ENCODE results near the gene LRRK1.

LRRK1 gene

DNA sequence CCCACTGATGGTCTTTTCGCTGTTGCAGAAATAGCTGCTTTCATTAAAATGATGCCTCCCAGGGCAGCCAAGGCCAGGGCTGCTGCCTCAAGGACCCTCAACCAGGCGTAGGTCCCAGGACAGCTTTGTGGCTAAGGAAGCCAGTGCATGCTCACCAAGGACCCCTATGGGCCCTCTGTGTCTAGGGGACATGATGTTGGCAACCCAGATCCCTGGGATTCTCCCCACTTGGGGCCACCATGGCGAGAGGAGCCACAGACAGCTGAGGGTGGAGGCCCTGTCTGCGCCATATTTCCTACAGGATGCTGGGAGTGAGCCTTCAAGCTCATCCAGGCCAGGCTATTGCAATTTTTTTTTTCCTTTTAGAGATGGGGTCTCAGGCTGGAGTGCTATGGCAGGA, 195.5 kb downstream of the LRRK1 start:
- Histone ChIP-seq H4K20me1 (ENCODE audit: insufficient read depth, low read length) (no peaks in the 10 kb centered on the region), H3K36me3 (ENCODE audit: insufficient read depth, low read length) (no peaks in the 10 kb centered on the region), H3K27ac (ENCODE audit: low read depth, low read length, poor library complexity, severe bottlenecking) (no peak overlapping the region), H3K4me3 (ENCODE audit: low read depth, low read length, poor library complexity, severe bottlenecking) (no peak overlapping the region), H3K9ac (ENCODE audit: low read length) (no peak overlapping the region), H3K79me2 (ENCODE audit: insufficient read depth, low read length) (no peaks in the 10 kb centered on the region), H3F3A (ENCODE audit: insufficient read depth, low read length) (no peaks in the 10 kb centered on the region), H3K9me3 (ENCODE audit: low read length) (no peaks in the 10 kb centered on the region), H3K4me1 (ENCODE audit: insufficient read depth, low read length, severe bottlenecking) (no peaks in the 10 kb centered on the region), H3K27me3 (ENCODE audit: insufficient read depth, low read length) (peaks cover 8% of the 10 kb centered on the region; the same call in 1 of the 2 replicates), H3K9me2 (ENCODE audit: low read depth, low read length) (no peaks in the 10 kb centered on the region), H2AFZ (ENCODE audit: low read length) (no peak overlapping the region), H3K4me2 (ENCODE audit: low read length) (no peak overlapping the region)
- no peak for TF ChIP-seq EZH2 (IDR thresholded peaks at IDR 0.05; ENCODE audit: borderline replicate concordance, low read length)
- TF ChIP-seq, protein P1, sequence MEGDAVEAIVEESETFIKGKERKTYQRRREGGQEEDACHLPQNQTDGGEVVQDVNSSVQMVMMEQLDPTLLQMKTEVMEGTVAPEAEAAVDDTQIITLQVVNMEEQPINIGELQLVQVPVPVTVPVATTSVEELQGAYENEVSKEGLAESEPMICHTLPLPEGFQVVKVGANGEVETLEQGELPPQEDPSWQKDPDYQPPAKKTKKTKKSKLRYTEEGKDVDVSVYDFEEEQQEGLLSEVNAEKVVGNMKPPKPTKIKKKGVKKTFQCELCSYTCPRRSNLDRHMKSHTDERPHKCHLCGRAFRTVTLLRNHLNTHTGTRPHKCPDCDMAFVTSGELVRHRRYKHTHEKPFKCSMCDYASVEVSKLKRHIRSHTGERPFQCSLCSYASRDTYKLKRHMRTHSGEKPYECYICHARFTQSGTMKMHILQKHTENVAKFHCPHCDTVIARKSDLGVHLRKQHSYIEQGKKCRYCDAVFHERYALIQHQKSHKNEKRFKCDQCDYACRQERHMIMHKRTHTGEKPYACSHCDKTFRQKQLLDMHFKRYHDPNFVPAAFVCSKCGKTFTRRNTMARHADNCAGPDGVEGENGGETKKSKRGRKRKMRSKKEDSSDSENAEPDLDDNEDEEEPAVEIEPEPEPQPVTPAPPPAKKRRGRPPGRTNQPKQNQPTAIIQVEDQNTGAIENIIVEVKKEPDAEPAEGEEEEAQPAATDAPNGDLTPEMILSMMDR (IDR thresholded peaks at IDR 0.05; ENCODE audit: low read length): no peak

DNA sequence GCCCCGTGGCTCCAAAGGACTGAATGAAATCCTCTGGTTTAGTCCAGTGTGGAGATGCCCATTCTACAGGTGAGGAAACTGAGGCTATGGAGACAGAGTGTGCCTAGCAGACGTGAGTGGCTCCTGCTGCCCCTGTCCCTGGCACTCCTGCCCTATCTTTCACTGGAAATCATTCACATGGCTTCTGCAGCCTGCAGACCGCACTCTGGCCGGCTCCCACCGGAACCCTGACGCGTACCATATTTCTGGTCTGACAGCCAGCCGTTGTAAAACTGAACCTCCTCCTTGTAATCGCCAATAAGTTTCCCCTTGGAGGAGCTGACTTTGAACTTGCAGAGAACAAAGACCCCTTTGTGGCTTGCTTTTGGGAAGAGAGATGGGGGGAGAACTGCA, 196.2 kb downstream of the LRRK1 start:
- no peak overlapping the region for H3K9ac ChIP-seq (ENCODE audit: low read length)
- H3K9me2 ChIP-seq (ENCODE audit: low read depth, low read length): no peaks in the 10 kb centered on the region
- no peak overlapping the region for H3K27ac ChIP-seq (ENCODE audit: low read depth, low read length, poor library complexity, severe bottlenecking)
- no peaks in the 10 kb centered on the region for H3K36me3 ChIP-seq (ENCODE audit: insufficient read depth, low read length)
- no peaks in the 10 kb centered on the region for H3F3A ChIP-seq (ENCODE audit: insufficient read depth, low read length)
- no peaks in the 10 kb centered on the region for H3K79me2 ChIP-seq (ENCODE audit: insufficient read depth, low read length)
- no peak for TF ChIP-seq EZH2 (IDR thresholded peaks at IDR 0.05; ENCODE audit: borderline replicate concordance, low read length)
- TF ChIP-seq, protein P1 (IDR thresholded peaks at IDR 0.05; ENCODE audit: low read length): no peak
- no peaks in the 10 kb centered on the region for H4K20me1 ChIP-seq (ENCODE audit: insufficient read depth, low read length)
- H3K4me3 ChIP-seq (ENCODE audit: low read depth, low read length, poor library complexity, severe bottlenecking): no peak overlapping the region
- no peak overlapping the region for H3K4me2 ChIP-seq (ENCODE audit: low read length)
- peaks cover 8% of the 10 kb centered on the region; the same call in 1 of the 2 replicates for H3K27me3 ChIP-seq (ENCODE audit: insufficient read depth, low read length)
- no peak overlapping the region for H2AFZ ChIP-seq (ENCODE audit: low read length)
- no peaks in the 10 kb centered on the region for H3K9me3 ChIP-seq (ENCODE audit: low read length)
- no peaks in the 10 kb centered on the region for H3K4me1 ChIP-seq (ENCODE audit: insufficient read depth, low read length, severe bottlenecking)

DNA sequence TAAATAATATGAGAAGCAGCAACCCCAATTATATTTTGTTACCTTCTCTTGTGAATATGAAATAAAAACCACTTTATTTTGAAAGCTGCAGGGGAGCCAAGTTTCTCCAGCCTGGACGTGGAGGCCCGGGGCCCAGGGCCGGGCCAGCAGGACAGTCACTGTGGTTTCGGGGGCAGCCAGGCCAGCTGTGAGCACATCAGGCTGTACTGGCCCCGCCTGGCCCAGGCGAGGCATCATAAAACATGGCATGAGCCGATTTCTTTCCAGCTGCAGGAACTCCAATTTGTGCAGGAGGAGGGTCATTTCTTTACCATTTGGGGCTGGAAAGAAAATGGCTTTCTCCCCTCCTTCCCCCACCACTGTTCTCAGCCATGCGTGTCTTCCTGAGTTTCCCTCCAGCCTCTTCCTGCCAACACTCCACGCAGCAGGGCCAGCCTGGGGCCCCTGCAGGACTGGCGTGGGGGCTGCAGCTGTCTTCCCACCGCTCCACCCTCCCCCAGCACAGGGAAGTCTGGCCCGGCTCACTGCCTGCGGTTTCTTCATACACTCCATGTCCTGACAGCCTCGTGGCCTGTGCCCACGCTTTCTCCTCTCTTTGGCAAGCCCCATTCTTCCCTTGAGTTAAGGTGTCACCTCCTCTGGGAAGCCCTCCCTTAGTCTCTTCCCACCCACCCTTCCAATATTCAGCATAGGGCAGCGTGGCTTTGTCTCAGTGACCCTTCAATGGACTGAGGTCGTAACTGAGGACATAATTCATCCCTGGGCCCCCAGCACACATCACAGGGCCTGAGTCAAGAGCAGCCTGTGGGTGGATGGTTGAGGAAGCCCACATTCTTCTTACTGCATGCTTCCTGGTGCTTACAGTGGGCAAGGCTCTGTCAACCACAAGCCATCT, 196.9 kb downstream of the LRRK1 start:
- Histone ChIP-seq H4K20me1 (ENCODE audit: insufficient read depth, low read length) (no peaks in the 10 kb centered on the region), H3K4me2 (ENCODE audit: low read length) (no peak overlapping the region), H2AFZ (ENCODE audit: low read length) (no peak overlapping the region), H3K79me2 (ENCODE audit: insufficient read depth, low read length) (no peaks in the 10 kb centered on the region), H3K9me3 (ENCODE audit: low read length) (no peaks in the 10 kb centered on the region), H3K9ac (ENCODE audit: low read length) (no peak overlapping the region), H3K4me1 (ENCODE audit: insufficient read depth, low read length, severe bottlenecking) (no peaks in the 10 kb centered on the region), H3K36me3 (ENCODE audit: insufficient read depth, low read length) (no peaks in the 10 kb centered on the region), H3F3A (ENCODE audit: insufficient read depth, low read length) (no peaks in the 10 kb centered on the region), H3K4me3 (ENCODE audit: low read depth, low read length, poor library complexity, severe bottlenecking) (no peak overlapping the region), H3K9me2 (ENCODE audit: low read depth, low read length) (no peaks in the 10 kb centered on the region), H3K27ac (ENCODE audit: low read depth, low read length, poor library complexity, severe bottlenecking) (no peak overlapping the region), H3K27me3 (ENCODE audit: insufficient read depth, low read length) (peaks cover 8% of the 10 kb centered on the region; the same call in 1 of the 2 replicates)
- no peak for TF ChIP-seq EZH2 (IDR thresholded peaks at IDR 0.05; ENCODE audit: borderline replicate concordance, low read length)
- TF ChIP-seq, protein P1 (IDR thresholded peaks at IDR 0.05; ENCODE audit: low read length): no peak
